CMK (cell line): ENCODE data around the gene MPND.

Experiments used
- DNase-seq: peaks from one replicate; pipeline ENCODE4 v3.0.0-alpha.2; 2010; ENCODE audit warnings: low read depth

The MPND gene, protein sequence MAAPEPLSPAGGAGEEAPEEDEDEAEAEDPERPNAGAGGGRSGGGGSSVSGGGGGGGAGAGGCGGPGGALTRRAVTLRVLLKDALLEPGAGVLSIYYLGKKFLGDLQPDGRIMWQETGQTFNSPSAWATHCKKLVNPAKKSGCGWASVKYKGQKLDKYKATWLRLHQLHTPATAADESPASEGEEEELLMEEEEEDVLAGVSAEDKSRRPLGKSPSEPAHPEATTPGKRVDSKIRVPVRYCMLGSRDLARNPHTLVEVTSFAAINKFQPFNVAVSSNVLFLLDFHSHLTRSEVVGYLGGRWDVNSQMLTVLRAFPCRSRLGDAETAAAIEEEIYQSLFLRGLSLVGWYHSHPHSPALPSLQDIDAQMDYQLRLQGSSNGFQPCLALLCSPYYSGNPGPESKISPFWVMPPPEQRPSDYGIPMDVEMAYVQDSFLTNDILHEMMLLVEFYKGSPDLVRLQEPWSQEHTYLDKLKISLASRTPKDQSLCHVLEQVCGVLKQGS

DNA sequence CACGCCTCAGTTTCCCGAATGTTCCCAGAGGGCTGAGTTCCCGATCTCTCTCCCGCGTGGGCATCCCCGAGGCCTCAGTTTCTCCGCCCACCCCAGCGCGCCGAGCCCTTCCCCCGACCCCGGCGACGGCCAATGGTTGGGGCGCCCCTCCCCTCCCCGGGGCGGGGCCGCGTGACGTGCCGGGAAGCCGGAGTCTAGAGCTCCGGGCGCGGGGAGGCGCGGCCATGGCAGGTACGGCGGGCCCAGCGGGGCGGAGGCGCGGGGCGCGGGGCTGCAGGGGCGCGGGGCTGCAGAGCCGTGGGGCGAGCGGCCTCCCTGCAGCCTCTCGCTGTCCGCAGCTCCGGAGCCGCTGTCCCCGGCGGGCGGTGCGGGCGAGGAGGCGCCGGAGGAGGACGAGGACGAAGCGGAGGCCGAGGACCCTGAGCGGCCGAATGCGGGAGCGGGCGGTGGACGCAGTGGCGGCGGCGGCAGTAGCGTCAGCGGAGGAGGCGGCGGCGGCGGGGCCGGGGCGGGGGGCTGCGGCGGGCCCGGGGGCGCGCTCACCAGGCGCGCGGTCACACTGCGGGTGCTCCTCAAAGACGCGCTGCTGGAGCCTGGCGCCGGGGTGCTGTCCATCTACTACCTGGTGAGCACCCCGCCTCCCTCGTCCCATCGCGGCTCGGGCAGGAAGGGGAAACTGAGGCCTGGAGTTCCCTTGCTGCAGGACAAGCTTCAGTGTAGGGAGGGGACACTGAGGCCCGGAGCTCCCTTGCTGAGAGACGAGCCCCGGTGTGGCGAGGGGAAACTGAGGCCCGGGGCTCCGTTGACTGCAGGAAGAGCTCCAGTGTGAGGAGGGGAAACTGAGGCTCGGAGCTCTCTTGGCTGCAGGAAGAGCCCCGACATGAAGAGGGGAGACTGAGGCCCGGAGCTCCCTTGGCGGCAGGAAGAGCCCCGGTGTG is at the start of gene MPND:
TSS of gene MPND (plus strand) at position 193 of the 938 bp plus-strand sequence. CDS start at position 225, 32 bp downstream.
- peak; percentile 56 for DNase-seq

DNA sequence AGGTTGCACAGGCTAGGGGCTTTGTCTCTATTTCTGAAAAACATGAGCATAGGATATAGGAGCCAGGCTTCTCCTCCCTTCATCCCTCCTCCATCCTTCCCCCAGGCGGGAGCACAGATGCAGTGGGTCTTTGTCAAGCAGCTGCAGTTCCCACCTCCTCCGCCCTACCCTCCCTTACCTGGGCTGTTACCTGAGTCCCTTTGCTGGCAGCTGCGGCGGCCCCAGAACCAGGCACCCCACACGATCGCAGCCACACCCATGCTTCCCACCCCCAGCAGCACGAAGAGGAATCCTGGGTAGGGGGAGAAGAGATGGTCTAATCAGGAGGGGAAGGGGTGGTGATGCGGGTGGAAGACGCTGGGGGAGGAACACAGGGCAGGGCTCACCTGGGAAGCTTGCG is 49.0 kb upstream of the MPND start:
- no peak for DNase-seq

DNA sequence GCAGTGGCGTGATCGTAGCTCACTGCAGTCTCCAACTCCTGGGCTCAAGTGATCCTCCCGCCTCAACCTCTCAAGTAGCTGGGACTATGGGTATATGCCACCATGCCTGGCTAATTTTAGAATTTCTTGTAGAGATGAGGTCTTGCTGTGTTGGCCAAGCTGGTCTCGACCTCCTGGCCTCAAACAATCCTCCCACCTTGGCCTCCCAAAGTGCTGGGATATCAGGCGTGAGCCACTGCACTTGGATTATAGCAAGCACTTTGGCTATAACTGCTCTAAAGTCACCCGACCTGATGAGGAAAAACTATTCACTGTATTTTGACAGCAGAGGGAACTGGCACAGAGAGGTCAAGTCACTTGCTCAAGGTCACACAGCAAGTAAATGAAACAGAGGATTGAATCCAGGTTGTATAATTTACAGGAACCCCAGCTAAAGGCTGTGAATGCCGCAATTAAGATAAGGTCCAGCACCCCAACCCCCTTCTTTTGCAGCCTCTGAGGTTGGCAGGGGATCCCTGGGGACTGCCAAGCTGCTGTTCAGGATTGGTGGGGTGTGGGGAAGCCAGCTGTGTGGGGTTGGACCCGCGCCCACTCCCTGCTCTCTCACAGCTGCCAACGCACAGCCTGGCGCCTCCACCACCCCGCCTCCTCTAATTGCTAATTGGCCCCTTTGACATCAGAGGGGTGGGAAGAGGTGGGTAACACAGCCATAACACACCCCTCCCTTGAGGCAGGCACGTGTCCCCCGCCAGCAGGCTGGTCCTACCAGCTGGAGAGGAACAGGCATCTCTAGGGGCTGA is 47.2 kb upstream of the MPND start:
- no peak for DNase-seq

DNA sequence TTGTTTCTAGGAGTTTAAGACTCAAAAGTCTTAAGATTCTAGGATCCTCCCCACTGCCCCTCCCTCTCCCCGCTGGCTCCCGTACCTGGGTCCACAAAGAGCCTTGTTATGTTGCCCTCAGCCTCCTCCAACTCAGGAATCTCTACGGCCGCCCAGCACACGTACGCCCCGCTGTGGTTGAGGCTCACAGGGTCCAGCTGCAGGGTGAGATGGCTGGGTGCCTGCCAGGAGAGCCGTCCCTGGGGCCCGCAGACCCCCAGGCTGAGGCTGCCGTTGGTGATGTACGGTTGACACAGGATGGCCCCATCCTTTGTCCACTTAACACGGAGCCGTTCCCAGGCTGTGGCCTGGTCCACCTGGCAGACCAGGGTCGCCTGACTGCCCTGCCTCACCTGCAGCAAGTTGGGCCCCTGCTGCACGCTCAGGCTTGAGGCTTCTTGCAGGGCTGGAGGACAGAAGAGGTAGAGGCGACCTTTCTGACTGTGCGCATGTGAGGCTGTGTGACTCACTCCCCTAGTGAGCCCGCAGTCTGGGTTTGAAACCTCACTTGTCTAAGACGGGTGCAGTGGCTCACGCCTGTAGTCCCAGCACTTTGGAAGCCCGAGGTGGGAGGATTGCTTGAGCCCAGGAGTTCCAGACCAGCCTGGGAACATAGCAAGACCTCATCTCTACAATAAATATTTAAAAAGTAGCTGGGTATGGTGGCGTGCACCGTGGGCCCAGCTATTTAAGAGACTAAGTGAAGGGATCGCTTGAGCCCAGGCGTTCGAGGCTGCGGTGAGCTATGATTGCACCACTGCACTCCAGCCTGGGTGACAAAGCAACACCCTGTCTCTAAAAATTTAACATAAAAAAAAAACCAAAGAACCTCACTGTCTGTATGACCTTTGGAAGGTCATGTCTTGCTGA is 45.2 kb upstream of the MPND start:
- DNase-seq = no peak

DNA sequence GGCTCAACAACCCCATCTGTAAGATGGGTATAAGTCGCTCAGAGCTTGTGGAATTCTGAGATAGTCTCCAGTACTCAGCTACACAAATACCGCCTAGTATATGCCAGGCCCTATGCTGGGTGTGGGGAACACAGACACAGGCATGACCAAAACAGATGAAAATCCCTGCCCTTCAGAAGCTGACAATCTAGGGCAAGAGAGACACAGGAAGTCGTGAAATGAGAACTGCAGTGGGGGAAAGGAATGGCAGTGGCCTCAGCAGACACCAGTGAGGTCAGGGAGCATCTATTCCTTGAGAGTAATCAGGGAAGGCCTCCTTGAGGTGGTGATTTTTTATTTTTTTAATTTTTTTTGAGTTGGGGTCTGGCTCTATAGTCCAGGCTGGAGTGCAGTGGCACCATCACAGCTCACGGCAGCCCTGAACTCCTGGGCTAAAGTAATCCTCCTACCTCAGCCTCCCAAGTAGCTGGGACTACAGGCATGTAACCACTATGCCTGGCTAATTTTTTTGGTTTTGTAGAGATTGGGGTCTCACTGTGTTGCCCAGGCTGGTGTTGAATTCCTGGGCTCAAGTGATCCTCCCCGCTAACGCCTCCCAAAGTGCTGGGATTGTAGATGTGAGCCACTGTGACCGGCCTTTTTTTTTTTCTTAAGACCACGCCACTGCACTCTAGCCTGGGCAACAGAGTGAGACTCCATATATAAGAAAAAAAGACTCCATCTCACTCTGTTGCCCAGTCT is 44.4 kb upstream of the MPND start:
- DNase-seq = no peak

DNA sequence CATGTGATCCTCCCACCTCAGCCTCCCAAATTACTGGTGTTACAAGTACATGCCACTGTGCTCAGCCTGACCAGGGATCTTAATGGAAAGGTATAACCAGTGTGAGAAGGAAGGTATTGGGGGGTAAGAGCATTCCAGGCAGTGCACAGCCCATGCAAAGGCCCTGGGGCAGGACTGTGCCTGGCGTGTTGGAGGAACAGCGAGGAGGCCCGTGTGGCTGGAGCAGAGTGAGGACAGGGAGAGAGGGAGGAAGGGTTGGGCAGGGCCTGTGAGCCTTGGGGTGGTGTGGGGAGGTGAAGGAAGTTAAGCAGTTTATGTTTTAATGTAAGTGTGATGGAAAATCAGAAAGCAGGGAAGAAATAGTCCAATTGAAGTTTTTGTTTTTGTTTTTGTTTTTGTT is 42.8 kb upstream of the MPND start:
- no peak for DNase-seq

DNA sequence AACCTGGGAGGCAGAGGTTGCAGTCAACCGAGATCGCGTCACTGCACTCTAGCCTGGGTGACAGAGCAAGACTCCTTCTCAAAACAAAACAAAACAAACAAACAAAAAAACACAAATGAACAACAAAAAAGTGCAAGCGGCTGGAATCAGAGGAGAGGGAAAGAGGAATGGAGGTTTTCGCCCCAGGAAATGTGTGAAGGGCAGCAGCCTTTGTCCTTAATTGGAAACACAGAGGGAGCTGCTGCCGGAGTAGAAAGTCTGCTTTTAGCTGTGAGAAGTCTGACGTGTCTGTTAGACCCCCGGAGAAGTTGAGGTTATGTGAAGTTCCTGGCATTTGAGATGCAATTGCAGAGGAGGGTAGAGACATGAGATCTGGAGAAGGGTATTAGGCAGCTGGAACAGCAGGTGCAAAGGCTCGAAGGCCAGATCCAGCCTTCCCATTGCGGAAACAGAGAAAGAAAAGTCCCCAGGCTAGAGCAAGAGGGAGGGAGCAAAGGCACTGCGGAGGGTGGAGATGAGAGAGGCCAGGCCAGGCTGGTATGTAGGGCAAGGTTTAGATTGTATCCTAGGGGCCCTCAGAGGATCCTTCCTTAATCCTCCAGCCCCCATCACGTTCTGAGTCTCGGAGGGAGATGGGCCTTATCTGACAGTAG is 41.6 kb upstream of the MPND start:
- DNase-seq = no peak

DNA sequence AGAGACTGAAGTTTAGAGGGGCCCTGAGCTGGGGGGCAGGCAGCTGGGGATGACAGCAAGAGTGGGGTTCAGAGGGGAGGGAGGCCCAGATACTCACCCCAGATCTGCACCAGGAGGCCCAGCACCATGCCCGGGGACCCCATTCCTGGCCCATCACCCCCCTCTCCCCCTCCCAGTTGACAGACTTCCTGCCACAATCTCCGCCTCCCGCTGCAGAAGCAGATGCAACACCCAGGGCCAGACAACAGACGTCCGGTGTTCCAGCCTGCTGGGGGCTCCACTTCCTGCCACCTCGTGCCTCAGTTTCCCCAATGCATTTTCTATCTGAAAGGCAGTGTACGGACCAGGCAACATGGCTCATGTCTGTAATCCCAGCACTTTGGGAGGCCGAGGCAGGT is 41.1 kb upstream of the MPND start, which contains the start of gene TMIGD2:
TSS of gene TMIGD2 (minus strand) at position 147 of the 398 bp plus-strand sequence. CDS start at position 143, 4 bp downstream.
- DNase-seq = no peak

DNA sequence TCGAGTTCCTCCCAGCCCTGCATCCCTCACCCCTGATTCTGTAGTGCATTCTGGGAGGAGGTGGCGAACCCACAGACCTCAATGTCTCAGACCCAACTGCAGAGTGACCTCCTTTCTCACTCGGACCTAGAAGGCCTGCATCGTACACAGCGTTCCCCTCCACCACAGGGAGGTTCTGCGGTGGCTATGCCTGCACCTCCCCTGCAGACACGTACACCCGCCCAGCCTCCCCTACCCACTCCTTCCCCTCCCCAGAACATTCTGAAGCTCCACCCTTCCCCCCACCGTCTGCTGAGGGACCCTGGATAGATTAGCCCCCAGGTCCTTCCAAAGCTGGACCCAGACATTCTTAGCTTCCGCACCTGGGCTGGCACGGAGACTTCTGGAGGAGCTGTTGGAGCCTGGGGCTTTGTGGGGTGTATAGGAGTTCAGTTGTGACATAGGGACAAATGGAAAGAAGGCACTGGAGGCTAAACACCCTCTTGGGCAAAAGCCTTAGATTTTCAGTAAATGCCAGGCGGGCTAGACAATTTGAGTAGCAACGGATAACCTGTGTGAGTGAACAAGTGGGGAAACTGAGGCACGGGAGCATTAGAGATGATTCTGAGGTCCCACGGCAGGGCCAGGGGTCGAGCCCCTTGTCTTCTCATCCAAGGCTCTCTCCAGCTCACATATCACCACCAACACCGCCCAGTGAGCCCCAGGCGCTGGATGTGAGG is 39.4 kb upstream of the MPND start:
- no peak for DNase-seq

DNA sequence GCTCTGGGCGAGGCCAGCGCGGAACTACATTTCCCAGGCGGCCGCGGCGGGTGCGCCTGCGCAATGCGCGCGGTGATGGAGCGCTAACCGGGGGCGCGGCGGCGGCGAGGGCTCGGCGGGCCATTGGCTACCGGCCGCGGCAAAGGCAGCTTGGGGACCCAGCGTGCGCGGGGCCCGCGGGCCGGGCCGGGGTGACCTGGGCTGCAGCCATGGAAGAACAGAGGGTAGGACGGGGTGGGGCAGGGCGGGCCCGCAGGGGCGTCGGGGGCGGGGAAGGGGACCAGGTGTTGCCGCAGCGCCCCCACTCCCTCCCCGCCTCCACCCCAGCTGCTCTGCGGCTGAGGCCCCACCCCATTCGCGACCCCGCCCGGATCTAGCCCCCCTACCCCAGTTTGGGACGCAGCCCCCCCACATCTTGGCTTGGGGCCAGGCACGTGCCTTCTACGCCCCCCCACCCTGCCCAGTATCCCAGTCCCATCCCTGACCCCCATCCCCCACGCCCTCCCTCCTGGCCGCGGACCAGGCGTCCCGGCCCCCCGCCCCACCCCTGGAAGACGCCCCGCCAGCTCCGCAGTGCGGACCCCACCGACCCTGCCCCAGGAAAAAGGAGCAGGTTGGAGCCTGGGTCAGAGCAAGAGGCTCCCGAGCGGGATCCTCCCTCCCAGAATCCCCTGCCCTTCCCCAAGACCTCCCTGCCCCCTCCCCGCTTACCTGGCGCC is 38.7 kb upstream of the MPND start, which contains the start of gene FSD1:
TSS of gene FSD1 (plus strand) at position 61 of the 719 bp plus-strand sequence. CDS start at position 210, 149 bp downstream.
- DNase-seq = no peak

DNA sequence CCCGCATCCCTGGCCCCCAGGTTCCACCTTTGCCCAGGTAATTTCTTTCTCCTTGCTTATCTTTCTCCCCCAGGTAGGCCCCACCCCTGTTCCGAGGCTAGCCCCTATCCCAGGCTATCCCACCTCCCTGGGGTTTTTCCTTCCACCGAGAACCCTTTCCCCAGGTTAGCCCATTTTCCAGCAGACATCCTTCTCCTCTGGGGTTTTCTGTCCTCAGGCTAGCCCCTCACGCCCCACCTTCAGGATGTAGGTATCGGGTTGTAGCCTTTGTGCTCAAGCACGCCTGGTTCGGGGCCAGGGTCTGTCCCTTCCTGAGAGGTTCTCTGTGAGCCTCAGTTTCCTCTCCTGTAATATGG is 38.1 kb upstream of the MPND start:
- DNase-seq = no peak

DNA sequence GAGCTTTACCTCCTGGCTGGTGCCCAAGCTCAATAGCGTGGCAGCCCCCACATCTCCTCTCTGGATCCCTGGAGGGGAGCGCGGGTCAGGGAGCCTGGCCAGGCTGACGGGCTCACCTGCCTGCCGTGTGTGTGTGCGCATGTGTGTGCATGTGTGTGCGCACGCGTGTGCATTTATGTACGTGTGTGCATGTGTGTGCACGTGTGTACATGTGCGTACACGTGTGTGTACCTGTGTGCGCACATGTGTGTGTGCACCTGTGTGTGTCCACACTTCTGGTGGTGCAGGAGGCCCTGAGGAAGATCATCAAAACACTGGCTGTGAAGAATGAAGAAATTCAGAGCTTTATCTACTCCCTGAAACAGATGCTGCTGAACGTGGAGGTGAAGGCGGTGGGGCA is 37.7 kb upstream of the MPND start:
- no peak for DNase-seq

DNA sequence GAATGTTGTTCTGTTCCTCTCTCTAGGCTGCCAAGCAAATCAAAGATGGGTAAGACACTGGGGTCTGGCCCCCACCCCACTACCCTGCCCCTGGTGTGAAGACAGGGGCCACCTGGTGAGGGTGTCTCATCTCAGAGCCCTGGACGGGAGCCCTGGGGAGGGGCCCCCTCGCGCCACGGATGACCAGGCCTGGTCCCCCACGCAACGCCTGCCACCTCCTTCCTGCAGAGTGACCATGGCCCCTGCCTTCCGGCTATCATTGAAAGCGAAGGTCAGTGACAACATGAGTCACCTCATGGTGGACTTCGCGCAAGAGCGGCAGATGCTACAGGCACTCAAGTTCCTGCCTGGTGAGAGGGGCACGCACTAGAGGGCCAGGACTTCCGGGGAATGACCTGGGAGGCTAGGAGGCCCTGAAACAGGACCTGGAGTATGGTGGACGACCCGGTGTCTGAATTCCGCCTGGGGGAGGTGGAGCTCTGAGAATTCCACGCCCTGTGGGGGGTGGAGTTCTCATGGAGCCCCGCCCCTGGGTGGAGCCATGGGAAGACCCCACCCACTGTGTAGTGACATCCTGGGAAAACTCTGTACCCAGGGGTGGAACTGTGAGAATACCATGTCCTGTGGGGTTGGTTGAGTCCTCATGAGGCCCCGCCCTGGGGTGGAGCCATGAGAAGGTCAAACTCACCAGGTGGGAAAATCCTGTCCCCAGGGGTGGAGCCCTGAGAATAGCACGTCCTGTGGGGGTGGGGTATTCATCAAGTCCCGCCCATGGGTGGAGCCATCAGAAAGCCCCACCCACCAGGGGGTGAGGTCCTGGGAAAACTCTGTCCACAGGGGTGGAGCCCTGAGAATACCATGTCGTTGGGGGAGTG is 32.9 kb upstream of the MPND start:
- no peak for DNase-seq

DNA sequence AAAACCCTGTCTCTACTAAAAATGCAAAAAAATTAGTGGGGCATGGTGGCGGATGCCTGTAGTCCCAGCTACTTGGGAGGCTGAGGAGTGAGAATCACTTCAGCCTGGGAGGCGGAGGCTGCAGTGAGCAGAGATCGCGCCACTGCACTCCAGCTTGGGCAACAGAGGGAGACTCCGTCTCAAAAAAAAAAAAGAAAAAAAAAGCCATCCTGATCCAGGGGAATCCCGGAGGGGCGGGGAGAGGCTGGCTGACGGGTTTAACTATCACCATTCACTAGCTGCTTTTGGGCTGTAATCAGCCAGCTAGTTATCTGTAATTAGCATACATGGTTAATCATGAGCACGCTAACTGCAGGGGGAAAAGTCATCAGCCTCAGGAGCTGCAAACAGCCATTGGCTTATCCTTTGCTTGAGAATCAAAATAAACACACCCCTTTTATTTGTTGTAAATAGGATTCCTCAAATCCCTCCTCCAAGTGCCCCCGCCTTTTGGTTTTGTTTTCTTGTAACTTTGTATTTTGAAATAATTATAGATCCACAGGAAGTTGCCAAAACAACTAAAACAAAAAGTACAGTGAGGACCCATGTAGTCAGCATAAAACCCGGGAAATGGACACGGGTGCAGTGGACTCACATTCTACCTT is 29.4 kb upstream of the MPND start:
- DNase-seq = no peak

DNA sequence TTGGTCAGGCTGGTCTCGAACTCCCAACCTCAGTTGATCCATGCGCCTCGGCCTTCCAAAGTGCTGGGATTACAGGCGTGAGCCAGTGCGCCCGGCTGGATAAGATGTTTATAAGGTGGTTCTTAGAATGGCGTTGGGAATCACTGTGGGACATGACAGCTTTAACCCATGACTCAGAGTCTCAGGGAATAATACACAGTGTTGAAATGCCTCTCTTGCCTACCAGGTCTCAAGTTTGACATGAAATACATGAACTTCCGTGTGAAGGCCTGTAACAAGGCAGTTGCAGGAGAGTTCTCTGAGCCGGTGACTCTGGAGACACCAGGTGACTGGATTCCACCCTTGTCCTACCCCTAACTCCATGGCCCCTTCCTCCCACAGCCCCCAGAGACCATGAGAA is 26.4 kb upstream of the MPND start:
- no peak for DNase-seq

DNA sequence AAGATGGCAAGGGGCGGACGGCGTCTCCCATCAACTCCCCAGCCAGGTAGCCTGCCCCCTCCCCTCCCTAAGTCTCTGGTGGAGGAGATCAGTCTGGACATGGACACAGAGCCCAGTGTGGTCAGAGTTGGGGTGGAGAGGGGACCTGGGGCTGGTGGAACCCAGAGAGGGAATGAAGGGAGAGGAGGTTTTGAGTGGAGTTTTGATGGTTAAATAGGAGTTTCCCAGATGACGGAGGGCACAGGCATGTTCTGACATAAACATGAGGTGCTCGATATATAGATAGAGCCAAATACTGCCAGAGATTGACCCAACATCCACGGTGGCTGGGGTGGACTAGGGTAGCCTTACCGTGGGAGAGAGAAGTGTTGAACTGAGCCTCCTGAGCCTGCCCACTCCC is 24.9 kb upstream of the MPND start:
- no peak for DNase-seq
